IMR-90 (cell line): ENCODE results near the gene NHSL2. TPM values are rescaled to one million over a fixed set of nuclear protein-coding genes. Genes with fewer than 3 reads are reported as not detected.

Experiments used
- ATAC-seq: fragments of 200-7000 bp; cut with Tn5 transposase; 2 replicates; pipeline ENCODE4 v1.9.1; 2020; ENCODE audit warnings: low read depth, mild to moderate bottlenecking, moderate library complexity
- BruUV-seq: library from RNA; stranded (reverse); fragments of 400-500 nt; replicated peaks from 2 replicates; lab custom pipeline; 2021; lab: Mats Ljungman, UMichigan
- CTCF ChIA-PET: fragments of 300-600 bp; formaldehyde crosslinking; extraction: SDS; loops from one replicate; lab custom pipeline; 2021; ENCODE audit warnings: antibody characterized with exemption; lab: Yijun Ruan, JAX
- POLR2A ChIA-PET: fragments of 300-600 bp; sonication (Branson Sonifier 250); formaldehyde crosslinking; loops from one replicate; lab custom pipeline; 2022; ENCODE audit warnings: antibody characterized with exemption; ENCODE audit not compliant: unreplicated experiment; lab: Charles Lee
- DNase-seq: peaks from one replicate; pipeline ENCODE4 v3.0.0; 2013
- H2AFZ ChIP-seq: replicated peaks from 2 replicates; pipeline ENCODE3; 2013; ENCODE audit warnings: low read length, mild to moderate bottlenecking; ENCODE audit not compliant: poor library complexity
- H2AK5ac ChIP-seq: 2 replicates; pipeline ENCODE4 v1.6.1; 2013; ENCODE audit warnings: low read depth, low read length, inconsistent platforms
- H2AK9ac ChIP-seq: replicated peaks from 2 replicates; pipeline ENCODE3; 2013; ENCODE audit warnings: mild to moderate bottlenecking, low read depth, low read length, moderate library complexity; ENCODE audit not compliant: poor library complexity
- H2BK120ac ChIP-seq: 2 replicates; pipeline ENCODE4 v1.6.1; 2013; ENCODE audit warnings: low read depth, low read length, inconsistent platforms
- H2BK15ac ChIP-seq: 3 replicates; pipeline ENCODE4 v1.6.1; 2013; ENCODE audit warnings: low read depth, low read length, inconsistent platforms
- H2BK20ac ChIP-seq: 2 replicates; pipeline ENCODE4 v1.6.1; 2013; ENCODE audit warnings: low read depth, mild to moderate bottlenecking, inconsistent platforms, low read length, moderate library complexity
- H2BK5ac ChIP-seq: 2 replicates; pipeline ENCODE4 v1.6.1; 2013; ENCODE audit warnings: mild to moderate bottlenecking, low read depth, low read length, inconsistent platforms; ENCODE audit not compliant: poor library complexity, severe bottlenecking
- H3K14ac ChIP-seq: replicated peaks from 2 replicates; pipeline ENCODE4 v1.6.1; 2013; ENCODE audit warnings: low read depth, low read length, inconsistent platforms
- H3K18ac ChIP-seq: 2 replicates; pipeline ENCODE4 v1.6.1; 2013; ENCODE audit warnings: low read depth, low read length, control low read depth
- H3K23ac ChIP-seq: 2 replicates; pipeline ENCODE4 v1.6.1; 2013; ENCODE audit warnings: low read depth, low read length, inconsistent platforms
- H3K27ac ChIP-seq: 2 replicates; pipeline ENCODE4 v1.5.1; 2013; ENCODE audit warnings: mild to moderate bottlenecking, control low read depth, low read length; ENCODE audit not compliant: insufficient read depth
- H3K27me3 ChIP-seq: 2 replicates; pipeline ENCODE4 v1.6.1; 2013; ENCODE audit warnings: low read length; ENCODE audit not compliant: control insufficient read depth, insufficient read depth
- H3K36me3 ChIP-seq: 2 replicates; pipeline ENCODE4 v1.6.1; 2013; ENCODE audit warnings: low read length, mixed read lengths; ENCODE audit not compliant: control insufficient read depth, insufficient read depth
- H3K4ac ChIP-seq: 2 replicates; pipeline ENCODE4 v1.6.1; 2013; ENCODE audit warnings: low read depth, low read length, inconsistent platforms
- H3K4me1 ChIP-seq: 2 replicates; pipeline ENCODE4 v1.6.1; 2013; ENCODE audit warnings: low read length, mixed read lengths; ENCODE audit not compliant: control insufficient read depth, insufficient read depth
- H3K4me2 ChIP-seq: 2 replicates; pipeline ENCODE4 v1.6.1; 2013; ENCODE audit warnings: low read depth, mild to moderate bottlenecking, control low read depth, low read length, moderate library complexity
- H3K4me3 ChIP-seq: 2 replicates; pipeline ENCODE4 v1.5.1; 2013; ENCODE audit warnings: low read depth, mild to moderate bottlenecking, control low read depth, low read length, moderate library complexity; ENCODE audit not compliant: insufficient read depth
- H3K56ac ChIP-seq: 2 replicates; pipeline ENCODE4 v1.6.1; 2013; ENCODE audit warnings: low read length, inconsistent platforms; ENCODE audit not compliant: insufficient read depth; ENCODE audit errors: extremely low read depth
- H3K79me1 ChIP-seq, 2 experiments: 2 replicates each; pipeline ENCODE4 v1.6.1; 2013; ENCODE audit warnings: low read length in 2 of 2, inconsistent platforms in 1 of 2, low read depth in 1 of 2
- H3K9ac ChIP-seq: 2 replicates; pipeline ENCODE4 v1.6.1; 2013; ENCODE audit warnings: low read depth, low read length, control low read depth
- H3K9me1 ChIP-seq: 2 replicates; pipeline ENCODE4 v1.6.1; 2013; ENCODE audit warnings: low read length, inconsistent platforms; ENCODE audit not compliant: insufficient read depth
- H3K9me3 ChIP-seq: 2 replicates; pipeline ENCODE4 v1.6.1; 2013; ENCODE audit warnings: low read length; ENCODE audit not compliant: control insufficient read depth, insufficient read depth
- H4K20me1 ChIP-seq: 2 replicates; pipeline ENCODE4 v1.6.1; 2013; ENCODE audit warnings: low read length, inconsistent platforms; ENCODE audit not compliant: insufficient read depth
- H4K5ac ChIP-seq: 2 replicates; pipeline ENCODE4 v1.6.1; 2013; ENCODE audit warnings: mild to moderate bottlenecking, low read depth, low read length, control low read depth
- H4K8ac ChIP-seq, 2 experiments: 2 replicates each; pipeline ENCODE4 v1.6.1; 2013; ENCODE audit warnings: low read depth in 2 of 2, low read length in 2 of 2, control low read depth in 1 of 2, inconsistent platforms in 1 of 2
- H4K91ac ChIP-seq: 2 replicates; pipeline ENCODE4 v1.6.1; 2013; ENCODE audit warnings: low read depth, low read length, inconsistent platforms; ENCODE audit not compliant: insufficient read depth
- FOS ChIP-seq: fragments of 150-350 bp; IDR thresholded peaks from 2 replicates; pipeline ENCODE4 v1.6.1; 2016; ENCODE audit warnings: low read depth, low read length
- MXI1 ChIP-seq: IDR thresholded peaks from 2 replicates; pipeline ENCODE4 v1.6.1; 2012; ENCODE audit warnings: low read depth, mild to moderate bottlenecking, low read length, moderate library complexity, borderline replicate concordance
- RAD21 ChIP-seq: IDR thresholded peaks from 2 replicates; pipeline ENCODE4 v1.6.1; 2012; ENCODE audit warnings: low read length, improper control_type of control experiment
- WGBS, 2 experiments: methylation state at CpG; one replicate each; pipeline versions ENCODE4 v1.1.5 to v1.1.7; 2013; ENCODE audit warnings: missing lambda C conversion rate in 2 of 2; ENCODE audit not compliant: insufficient read length in 1 of 2; ENCODE audit errors: extremely low coverage in 2 of 2; 5-methylcytosine and 5-hydroxymethylcytosine counted together
- dilution Hi-C: fragments of 300-500 bp; cut with HindIII; formaldehyde crosslinking; loops from one replicate; pipeline ENCODE4 v1.14.3; 2018; ENCODE audit warnings: low sequenced_read_pairs; ENCODE audit not compliant: unreplicated experiment
- in situ Hi-C: fragments of 300-500 bp; cut with MboI; formaldehyde crosslinking; loops from 3 replicates; pipeline ENCODE4 v1.14.3; 2019; ENCODE audit warnings: low sequenced_read_pairs, inconsistent platforms, mixed read lengths
- intact Hi-C: fragments of 100-400 bp; cut with micrococcal nuclease; formaldehyde crosslinking; loops from 2 replicates; pipeline ENCODE4 v1.10.0; 2022
- polyA plus RNA-seq, 3 experiments: library from polyadenylated mRNA; depleted of rRNA; stranded (reverse); fragments of >200 nt; gene quantifications; 2 replicates each; pipeline ENCODE4 v1.2.3, GENCODE V29; 2012; ENCODE audit warnings: low replicate concordance in 1 of 3
- total RNA-seq: library from RNA; depleted of rRNA; stranded (reverse); fragments of >200 nt; gene quantifications from 2 replicates; pipeline ENCODE4 v1.2.3, GENCODE V29; 2012
- TF ChIP-seq, protein P1 (sequence below): fragments of 150-350 bp; IDR thresholded peaks from 2 replicates; pipeline ENCODE4 v1.6.1; 2017; ENCODE audit warnings: mild to moderate bottlenecking, antibody characterized with exemption, low read length, low read depth
- TF ChIP-seq, protein P2 (sequence below): fragments of 150-350 bp; IDR thresholded peaks from 2 replicates; pipeline ENCODE4 v1.6.1; 2016; ENCODE audit warnings: low read depth, mild to moderate bottlenecking, low read length, moderate library complexity, borderline replicate concordance

Gene NHSL2
- total and polyA plus RNA-seq, 2 of the 4 experiments (the other 2 are of a cell fraction) = 0.72 to 0.75 TPM

DNA sequence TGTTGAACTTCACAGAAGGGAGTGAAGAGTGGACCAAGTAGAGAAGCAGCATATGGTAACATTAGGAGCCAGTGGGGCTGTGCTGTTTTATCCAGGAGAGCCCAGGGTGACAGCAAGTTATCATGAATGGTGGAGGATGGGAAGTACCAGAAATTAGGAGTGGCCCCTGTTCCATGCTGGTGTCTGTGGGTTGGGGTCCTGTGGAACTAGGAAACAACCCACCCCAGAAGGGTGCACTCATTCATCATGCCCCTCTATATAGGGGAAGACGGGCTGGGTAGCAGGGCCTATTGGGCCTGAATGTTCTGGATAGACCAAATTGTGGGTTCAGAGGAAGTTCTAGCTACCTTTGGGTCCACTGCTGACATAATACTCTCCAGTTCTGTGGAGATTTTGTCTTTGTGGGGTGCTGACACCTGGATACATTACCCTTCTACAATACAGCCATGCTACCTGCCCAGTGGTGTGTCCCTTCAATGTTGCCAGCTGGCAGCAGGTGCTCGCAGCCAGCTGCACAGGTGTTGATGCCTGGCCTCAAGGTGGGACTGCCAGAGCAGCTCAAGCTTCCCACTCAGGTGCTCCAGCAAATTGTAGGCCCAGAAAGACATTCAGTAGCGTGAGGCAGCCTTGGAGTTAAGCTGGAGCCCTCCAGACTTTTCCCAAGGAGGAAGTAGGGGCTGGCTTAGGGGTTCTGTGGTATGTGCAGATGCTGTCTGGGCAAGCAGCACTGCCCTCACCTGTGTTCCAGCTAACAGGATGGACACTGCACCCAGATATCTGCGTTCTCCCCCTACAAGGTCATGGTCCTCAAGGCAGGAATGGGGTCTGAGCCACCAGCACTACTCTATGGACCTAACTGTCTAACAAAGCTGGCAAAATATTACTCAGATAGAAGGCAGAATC, 106.5 kb downstream of the NHSL2 start:
- Histone ChIP-seq H3K9me1 (no peaks in the 10 kb centered on the region), H3K27me3 (peaks cover 51% of the 10 kb centered on the region), H3K4me1 (peaks cover 2% of the 10 kb centered on the region; the same call in 1 of the 2 replicates), H3K27ac (no peak overlapping the region), H3K36me3 (no peaks in the 10 kb centered on the region), H3K56ac (no peak overlapping the region), H2BK15ac (no peak overlapping the region), H4K8ac (no peak overlapping the region), H4K5ac (no peak overlapping the region), H2AFZ (no peak overlapping the region), H3K4me2 (no peak overlapping the region), H3K23ac (no peak overlapping the region), H3K14ac (no peak overlapping the region), H4K91ac (no peak overlapping the region), H2AK9ac (no peak overlapping the region), H2BK120ac (no peak overlapping the region), H3K79me1 (no peaks in the 10 kb centered on the region), H3K18ac (no peak overlapping the region), H2BK20ac (no peak overlapping the region), H2BK5ac (no peak overlapping the region), H3K4me3 (no peak overlapping the region), H3K4ac (no peak overlapping the region), H2AK5ac (no peak overlapping the region), H4K20me1 (no peaks in the 10 kb centered on the region; the same call in 1 of the 2 replicates), H3K9ac (no peak overlapping the region), H3K9me3 (no peaks in the 10 kb centered on the region)
- dilution Hi-C loops = no loop called here
- DNase-seq (no peak), ATAC-seq (no peak)
- TF ChIP-seq FOS (no peak), RAD21 (no peak), MXI1 (no peak)
- TF ChIP-seq, protein P1, sequence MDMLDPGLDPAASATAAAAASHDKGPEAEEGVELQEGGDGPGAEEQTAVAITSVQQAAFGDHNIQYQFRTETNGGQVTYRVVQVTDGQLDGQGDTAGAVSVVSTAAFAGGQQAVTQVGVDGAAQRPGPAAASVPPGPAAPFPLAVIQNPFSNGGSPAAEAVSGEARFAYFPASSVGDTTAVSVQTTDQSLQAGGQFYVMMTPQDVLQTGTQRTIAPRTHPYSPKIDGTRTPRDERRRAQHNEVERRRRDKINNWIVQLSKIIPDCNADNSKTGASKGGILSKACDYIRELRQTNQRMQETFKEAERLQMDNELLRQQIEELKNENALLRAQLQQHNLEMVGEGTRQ = no peak
- TF ChIP-seq, protein P2, sequence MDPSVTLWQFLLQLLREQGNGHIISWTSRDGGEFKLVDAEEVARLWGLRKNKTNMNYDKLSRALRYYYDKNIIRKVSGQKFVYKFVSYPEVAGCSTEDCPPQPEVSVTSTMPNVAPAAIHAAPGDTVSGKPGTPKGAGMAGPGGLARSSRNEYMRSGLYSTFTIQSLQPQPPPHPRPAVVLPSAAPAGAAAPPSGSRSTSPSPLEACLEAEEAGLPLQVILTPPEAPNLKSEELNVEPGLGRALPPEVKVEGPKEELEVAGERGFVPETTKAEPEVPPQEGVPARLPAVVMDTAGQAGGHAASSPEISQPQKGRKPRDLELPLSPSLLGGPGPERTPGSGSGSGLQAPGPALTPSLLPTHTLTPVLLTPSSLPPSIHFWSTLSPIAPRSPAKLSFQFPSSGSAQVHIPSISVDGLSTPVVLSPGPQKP = no peak
- POLR2A ChIA-PET = no interaction called here
- no TSS peak for BruUV-seq
- intact Hi-C loops = loop anchor here (10.0 kb wide), 1 partner anchor 528 kb away; no protein-coding TSS in a partner anchor
- 33% methylated on average over 1 of the region's 4 CpGs; no CpG with 5 or more reads in 1 of the 2 experiments for WGBS, 2 experiments
- CTCF ChIA-PET = interaction anchor here (0.9 to 1.5 kb wide), 6 partner anchors 10 to 109 kb away, joined by 3 to 5 read pairs (median 4); partner anchors contain the start of gene NHSL2
- in situ Hi-C loops = loop anchor here (25.0 kb wide), 1 partner anchor 520 kb away; no protein-coding TSS in a partner anchor
